ENCODE data around the gene DHRS11.
"Not testable (repeated sequence)": the region's sequence is repeated elsewhere in the genome, so short reads cannot be mapped to it uniquely, and the experiment has no call there.

The DHRS11 gene

GRCh38 chr17:36600936-36601302, 9.2 kb downstream of the DHRS11 start:
- TF ChIP-seq YY1 (IDR thresholded peaks at IDR 0.05; ENCODE audit: insufficient read depth, insufficient read length), result no peak
- H3K36me3 ChIP-seq (ENCODE audit: insufficient read depth, insufficient read length, low read length), result peaks cover 40% of the 10 kb centered on the region
- H3K4me3 ChIP-seq (ENCODE audit: insufficient read length, low read depth), result peak overlapping the region; percentile 91
- peak; percentile 36 for DNase-seq (ENCODE audit: low read depth, low spot score)
- peaks cover 8% of the 10 kb centered on the region for H3K4me1 ChIP-seq (ENCODE audit: insufficient read depth, insufficient read length)
- H3K9me3 ChIP-seq (ENCODE audit: insufficient read depth, low read length), result no peaks in the 10 kb centered on the region
- no peaks in the 10 kb centered on the region for H3K27me3 ChIP-seq (ENCODE audit: insufficient read depth, insufficient read length)
- peak overlapping the region; percentile 99 for H3K9ac ChIP-seq (ENCODE audit: insufficient read length, low read depth)

DNA sequence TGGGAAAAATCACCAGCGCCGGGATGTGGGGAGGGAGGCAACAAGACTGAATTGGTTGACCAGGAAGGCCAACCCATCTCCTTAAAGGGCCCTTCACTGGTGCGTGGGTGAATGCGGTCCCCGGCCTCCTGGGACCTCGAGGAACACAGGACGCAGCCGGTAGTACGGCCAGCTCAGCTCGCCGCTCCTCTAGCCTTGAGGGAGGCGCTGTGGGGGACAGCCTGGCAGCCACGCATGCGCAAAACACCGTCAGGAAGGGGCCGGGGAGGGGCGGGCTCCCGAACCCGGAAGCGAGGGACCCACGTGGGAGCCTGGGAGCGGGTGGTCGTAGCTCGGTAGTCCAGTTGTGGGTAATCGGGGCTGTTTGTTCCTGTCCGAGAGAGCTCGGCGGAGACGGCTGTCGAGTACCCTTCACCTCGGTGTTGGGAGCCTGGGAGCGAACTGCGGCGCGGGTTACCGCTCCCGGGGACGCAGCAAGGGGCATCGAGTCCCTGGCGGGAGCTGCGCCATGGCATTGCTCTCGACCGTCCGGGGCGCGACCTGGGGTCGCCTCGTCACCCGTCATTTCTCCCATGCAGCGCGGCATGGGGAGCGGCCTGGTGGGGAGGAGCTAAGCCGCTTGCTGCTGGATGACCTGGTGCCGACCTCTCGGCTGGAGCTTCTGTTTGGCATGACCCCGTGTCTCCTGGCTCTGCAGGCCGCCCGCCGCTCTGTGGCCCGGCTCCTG, 9.8 kb downstream of the DHRS11 start, which contains the start of gene MRM1:
Gene MRM1, plus strand, starts transcription at position 281 of the 727 bp plus-strand sequence. Its CDS starts 228 bp downstream, at position 509.
- peak; percentile 72 for DNase-seq (ENCODE audit: low read depth, low spot score)
- no peaks in the 10 kb centered on the region for H3K9me3 ChIP-seq (ENCODE audit: insufficient read depth, low read length)
- TF ChIP-seq SUZ12 (IDR thresholded peaks at IDR 0.05; ENCODE audit: extremely low read depth, insufficient read depth, insufficient read length) (no peak), YY1 (IDR thresholded peaks at IDR 0.05; ENCODE audit: insufficient read depth, insufficient read length) (no peak), ZNF274 (IDR thresholded peaks at IDR 0.05; ENCODE audit: low read depth, low read length) (no peak)
- H3K4me3 ChIP-seq (ENCODE audit: insufficient read length, low read depth), result peak within 1 kb of the TSS; percentile 91
- H3K9ac ChIP-seq (ENCODE audit: insufficient read length, low read depth), result peak within 1 kb of the TSS; percentile 99
- no peaks in the 10 kb centered on the region for H3K27me3 ChIP-seq (ENCODE audit: insufficient read depth, insufficient read length)
- H3K4me1 ChIP-seq (ENCODE audit: insufficient read depth, insufficient read length), result peaks cover 8% of the 10 kb centered on the region
- peaks cover 38% of the 10 kb centered on the region for H3K36me3 ChIP-seq (ENCODE audit: insufficient read depth, insufficient read length, low read length)

DNA sequence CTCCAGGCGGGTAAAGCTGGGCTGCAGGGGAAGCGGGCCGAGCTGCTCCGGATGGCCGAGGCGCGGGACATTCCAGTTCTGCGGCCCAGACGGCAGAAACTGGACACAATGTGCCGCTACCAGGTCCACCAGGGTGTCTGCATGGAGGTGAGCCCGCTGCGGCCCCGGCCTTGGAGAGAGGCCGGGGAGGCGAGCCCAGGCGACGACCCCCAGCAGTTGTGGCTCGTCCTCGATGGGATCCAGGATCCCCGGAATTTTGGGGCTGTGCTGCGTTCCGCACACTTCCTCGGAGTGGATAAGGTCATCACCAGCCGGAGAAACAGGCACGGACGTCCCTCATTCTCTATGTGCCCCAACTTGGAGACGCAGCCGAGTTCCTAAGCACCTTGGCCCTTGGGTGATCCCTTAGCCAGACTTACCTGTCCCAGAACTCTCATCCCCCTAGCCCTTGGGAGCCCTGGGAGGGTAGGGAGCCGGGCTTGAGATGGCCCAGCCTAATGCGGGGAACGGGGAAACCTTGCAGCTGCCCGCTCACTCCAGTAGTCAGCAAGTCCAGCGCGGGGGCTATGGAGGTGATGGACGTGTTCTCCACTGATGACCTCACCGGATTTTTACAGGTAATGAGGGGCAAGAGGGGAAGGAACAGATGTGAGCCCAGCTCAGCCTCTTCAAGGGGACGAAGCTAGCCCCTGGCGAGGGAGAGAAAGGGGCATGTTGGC, 10.5 kb downstream of the DHRS11 start:
- no peak for DNase-seq (ENCODE audit: low read depth, low spot score)
- Histone ChIP-seq H3K9ac (ENCODE audit: insufficient read length, low read depth) (peak overlapping the region; percentile 99), H3K4me1 (ENCODE audit: insufficient read depth, insufficient read length) (peaks cover 8% of the 10 kb centered on the region), H3K9me3 (ENCODE audit: insufficient read depth, low read length) (no peaks in the 10 kb centered on the region), H3K4me3 (ENCODE audit: insufficient read length, low read depth) (peak overlapping the region; percentile 91), H3K27me3 (ENCODE audit: insufficient read depth, insufficient read length) (no peaks in the 10 kb centered on the region), H3K36me3 (ENCODE audit: insufficient read depth, insufficient read length, low read length) (peaks cover 31% of the 10 kb centered on the region)
- TF ChIP-seq YY1 (IDR thresholded peaks at IDR 0.05; ENCODE audit: insufficient read depth, insufficient read length) (no peak), SUZ12 (IDR thresholded peaks at IDR 0.05; ENCODE audit: extremely low read depth, insufficient read depth, insufficient read length) (no peak), ZNF274 (IDR thresholded peaks at IDR 0.05; ENCODE audit: low read depth, low read length) (no peak)

GRCh38 chr17:36602924-36603384, 11.3 kb downstream of the DHRS11 start:
- peak; percentile 39 for DNase-seq (ENCODE audit: low read depth, low spot score)
- Histone ChIP-seq H3K4me1 (ENCODE audit: insufficient read depth, insufficient read length) (peaks cover 8% of the 10 kb centered on the region), H3K27me3 (ENCODE audit: insufficient read depth, insufficient read length) (no peaks in the 10 kb centered on the region), H3K4me3 (ENCODE audit: insufficient read length, low read depth) (peak overlapping the region; percentile 91), H3K9me3 (ENCODE audit: insufficient read depth, low read length) (no peaks in the 10 kb centered on the region), H3K36me3 (ENCODE audit: insufficient read depth, insufficient read length, low read length) (peaks cover 31% of the 10 kb centered on the region), H3K9ac (ENCODE audit: insufficient read length, low read depth) (peak overlapping the region; percentile 99)
- TF ChIP-seq ZNF274 (IDR thresholded peaks at IDR 0.05; ENCODE audit: low read depth, low read length) (no peak), SUZ12 (IDR thresholded peaks at IDR 0.05; ENCODE audit: extremely low read depth, insufficient read depth, insufficient read length) (no peak)

DNA sequence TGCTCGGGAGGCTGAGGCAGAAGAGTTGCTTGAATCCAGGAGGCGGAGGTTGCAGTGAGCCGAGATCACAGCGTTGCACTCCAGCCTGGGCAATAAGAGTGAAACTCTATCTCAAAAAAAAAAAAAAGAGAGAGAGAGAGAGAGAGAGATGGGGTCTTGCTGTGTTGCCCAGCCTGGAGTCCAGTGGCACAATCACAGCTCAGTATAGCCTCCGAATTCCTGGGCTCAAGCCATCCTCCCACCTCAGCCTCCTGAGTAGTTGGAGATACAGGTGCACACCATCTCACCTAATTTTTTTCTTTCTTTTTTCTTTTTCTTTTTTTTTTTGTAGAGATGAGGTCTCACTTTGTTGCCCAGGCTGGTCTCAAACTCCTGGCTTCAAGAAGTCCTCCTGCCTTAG, 13.3 kb downstream of the DHRS11 start:
- not testable (repeated sequence) for H3K4me3 ChIP-seq (ENCODE audit: insufficient read length, low read depth); H3K9ac ChIP-seq (ENCODE audit: insufficient read length, low read depth); H3K27me3 ChIP-seq (ENCODE audit: insufficient read depth, insufficient read length); DNase-seq (ENCODE audit: low read depth, low spot score); H3K9me3 ChIP-seq (ENCODE audit: insufficient read depth, low read length)
- Histone ChIP-seq H3K36me3 (ENCODE audit: insufficient read depth, insufficient read length, low read length) (peaks cover 19% of the 10 kb centered on the region), H3K4me1 (ENCODE audit: insufficient read depth, insufficient read length) (peaks cover 11% of the 10 kb centered on the region)

DNA sequence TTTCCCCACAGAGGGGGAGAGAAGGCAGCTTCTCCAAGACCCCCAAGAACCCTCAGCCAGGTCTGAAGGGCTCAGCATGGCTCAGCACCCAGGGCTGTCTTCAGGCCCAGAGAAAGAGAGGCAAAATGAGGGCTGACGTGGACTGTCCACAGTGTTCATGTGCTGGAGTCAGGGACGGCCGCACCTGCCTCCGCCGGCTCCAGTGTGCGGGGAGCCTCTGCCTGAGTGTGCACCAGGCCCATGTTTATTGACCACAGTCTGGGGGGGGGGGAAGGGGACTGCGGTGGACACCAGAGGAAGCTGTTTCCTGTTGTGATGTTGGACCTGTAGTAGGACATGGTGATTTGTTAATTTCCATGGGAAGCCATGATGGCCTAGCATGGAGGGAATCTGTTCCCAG, 16.6 kb downstream of the DHRS11 start:
- Histone ChIP-seq H3K4me1 (ENCODE audit: insufficient read depth, insufficient read length) (peaks cover 6% of the 10 kb centered on the region), H3K9ac (ENCODE audit: insufficient read length, low read depth) (no peak overlapping the region), H3K36me3 (ENCODE audit: insufficient read depth, insufficient read length, low read length) (peaks cover 17% of the 10 kb centered on the region), H3K4me3 (ENCODE audit: insufficient read length, low read depth) (no peak overlapping the region), H3K27me3 (ENCODE audit: insufficient read depth, insufficient read length) (no peaks in the 10 kb centered on the region), H3K9me3 (ENCODE audit: insufficient read depth, low read length) (no peaks in the 10 kb centered on the region; the same call in 1 of the 2 replicates)
- no peak for TF ChIP-seq ZNF274 (IDR thresholded peaks at IDR 0.05; ENCODE audit: low read depth, low read length)
- no peak for TF ChIP-seq YY1 (IDR thresholded peaks at IDR 0.05; ENCODE audit: insufficient read depth, insufficient read length)
- TF ChIP-seq SUZ12 (IDR thresholded peaks at IDR 0.05; ENCODE audit: extremely low read depth, insufficient read depth, insufficient read length), result no peak
- no peak for DNase-seq (ENCODE audit: low read depth, low spot score)

GRCh38 chr17:36608794-36609497, 17.3 kb downstream of the DHRS11 start:
- DNase-seq (ENCODE audit: low read depth, low spot score), result no peak
- H3K9me3 ChIP-seq (ENCODE audit: insufficient read depth, low read length), result no peaks in the 10 kb centered on the region; the same call in 1 of the 2 replicates
- H3K4me1 ChIP-seq (ENCODE audit: insufficient read depth, insufficient read length), result peaks cover 9% of the 10 kb centered on the region
- no peak for TF ChIP-seq YY1 (IDR thresholded peaks at IDR 0.05; ENCODE audit: insufficient read depth, insufficient read length)
- no peak for TF ChIP-seq SUZ12 (IDR thresholded peaks at IDR 0.05; ENCODE audit: extremely low read depth, insufficient read depth, insufficient read length)
- TF ChIP-seq ZNF274 (IDR thresholded peaks at IDR 0.05; ENCODE audit: low read depth, low read length), result no peak
- no peak overlapping the region for H3K4me3 ChIP-seq (ENCODE audit: insufficient read length, low read depth)
- no peaks in the 10 kb centered on the region for H3K27me3 ChIP-seq (ENCODE audit: insufficient read depth, insufficient read length)
- peaks cover 12% of the 10 kb centered on the region for H3K36me3 ChIP-seq (ENCODE audit: insufficient read depth, insufficient read length, low read length)
- H3K9ac ChIP-seq (ENCODE audit: insufficient read length, low read depth), result no peak overlapping the region
